H1 (cell line): Measurements from ENCODE around the gene UFD1. TPM values are rescaled to one million over a fixed set of nuclear protein-coding genes. Genes with fewer than 3 reads are reported as not detected.

Experiments used
- CTCF ChIA-PET: fragments of 300-600 bp; sonication (Branson Sonifier 250); formaldehyde crosslinking; loops from one replicate; lab custom pipeline; 2021; ENCODE audit not compliant: partially characterized antibody; lab: Charles Lee
- POLR2A ChIA-PET: fragments of 300-600 bp; sonication (Branson Sonifier 250); formaldehyde crosslinking; loops from one replicate; lab custom pipeline; 2021; ENCODE audit warnings: inconsistent platforms; ENCODE audit not compliant: partially characterized antibody; lab: Charles Lee
- DNase-seq, 2 experiments: peaks; one replicate each; pipeline versions ENCODE4 v3.0.0 to v3.0.0-alpha.2; 2010 to 2022; ENCODE audit warnings: low spot score in 2 of 2, low read depth in 1 of 2, mixed read lengths in 1 of 2
- FAIRE-seq: peaks from 2 replicates; lab custom pipeline; 2011; peaks lifted over from hg19 to GRCh38; lab: Jason Lieb, UNC
- H2AFZ ChIP-seq: 2 replicates; pipeline ENCODE4 v1.8.1; 2012; ENCODE audit warnings: low read length, inconsistent platforms
- H2AK5ac ChIP-seq: 2 replicates; pipeline ENCODE4 v1.6.1; 2013; ENCODE audit warnings: low read depth, low read length
- H2BK120ac ChIP-seq: replicated peaks from 2 replicates; pipeline ENCODE3; 2013; ENCODE audit warnings: low read depth, low read length, inconsistent platforms
- H2BK12ac ChIP-seq: 2 replicates; pipeline ENCODE4 v1.6.1; 2013; ENCODE audit warnings: low read depth, low read length
- H2BK15ac ChIP-seq: 2 replicates; pipeline ENCODE4 v1.6.1; 2013; ENCODE audit warnings: low read length
- H2BK20ac ChIP-seq: 2 replicates; pipeline ENCODE4 v1.6.1; 2013; ENCODE audit warnings: low read length
- H2BK5ac ChIP-seq: 2 replicates; pipeline ENCODE4 v1.6.1; 2013; ENCODE audit warnings: low read depth, low read length
- H3K14ac ChIP-seq: 2 replicates; pipeline ENCODE4 v1.6.1; 2013; ENCODE audit warnings: inconsistent platforms; ENCODE audit not compliant: insufficient read length
- H3K18ac ChIP-seq: 2 replicates; pipeline ENCODE4 v1.6.1; 2013; ENCODE audit warnings: low read length; ENCODE audit errors: extremely low read depth
- H3K23ac ChIP-seq: 2 replicates; pipeline ENCODE4 v1.6.1; 2013; ENCODE audit warnings: inconsistent platforms; ENCODE audit not compliant: insufficient read length
- H3K23me2 ChIP-seq: 2 replicates; pipeline ENCODE4 v1.6.1; 2013; ENCODE audit warnings: low read depth, low read length
- H3K27ac ChIP-seq: 2 replicates; pipeline ENCODE4 v1.6.1; 2011; ENCODE audit warnings: low read depth, low read length, inconsistent platforms
- H3K27me3 ChIP-seq, 4 experiments: replicated peaks in 1 of 4; 1 replicate in 1 of 4; 2 replicates in 3 of 4; pipeline versions ENCODE4 v1.6.1 to v1.8.1; 2011 to 2013; ENCODE audit warnings: low read length in 3 of 4, mild to moderate bottlenecking in 3 of 4, inconsistent platforms in 2 of 4, mixed read lengths in 2 of 4, moderate library complexity in 1 of 4; ENCODE audit not compliant: control insufficient read depth in 3 of 4, insufficient read depth in 3 of 4; ENCODE audit errors: extremely low read depth in 1 of 4
- H3K36me3 ChIP-seq, 4 experiments: 2 replicates each; pipeline versions ENCODE4 v1.6.1 to v1.8.1; 2011 to 2013; ENCODE audit warnings: mild to moderate bottlenecking in 4 of 4, low read length in 3 of 4, moderate library complexity in 2 of 4, control low read depth in 1 of 4, inconsistent platforms in 1 of 4; ENCODE audit not compliant: insufficient read depth in 4 of 4, control insufficient read depth in 2 of 4
- H3K4ac ChIP-seq: replicated peaks from 2 replicates; pipeline ENCODE3; 2013; ENCODE audit warnings: low read length, low read depth, mixed read lengths, inconsistent platforms; ENCODE audit not compliant: insufficient read length
- H3K4me1 ChIP-seq, 4 experiments: replicated peaks in 1 of 4; 1 replicate in 1 of 4; 2 replicates in 3 of 4; pipeline versions ENCODE4 v1.6.1 to v1.8.1; 2011 to 2013; ENCODE audit warnings: low read length in 3 of 4, inconsistent platforms in 2 of 4, mixed read lengths in 1 of 4; ENCODE audit not compliant: insufficient read depth in 4 of 4, control insufficient read depth in 3 of 4
- H3K4me2 ChIP-seq, 2 experiments: 2 replicates each; pipeline versions ENCODE4 v1.6.1 to v1.8.1; 2011 to 2013; ENCODE audit warnings: low read depth in 2 of 2, low read length in 2 of 2, control low read depth in 1 of 2, inconsistent platforms in 1 of 2, mild to moderate bottlenecking in 1 of 2; ENCODE audit not compliant: insufficient read depth in 1 of 2
- H3K4me3 ChIP-seq, 4 experiments: fragments of 200-600, 300-600 bp in 1 of 4; sonication (generic), shearing (Covaris generic), sonication (Bioruptor Twin) in 1 of 4; 2 replicates each; pipeline versions ENCODE4 v1.5.1 to v1.8.1; 2011 to 2016; ENCODE audit warnings: low read length in 4 of 4, low read depth in 3 of 4, control low read depth in 2 of 4, inconsistent platforms in 2 of 4, mild to moderate bottlenecking in 2 of 4, mixed read lengths in 1 of 4, moderate library complexity in 1 of 4; ENCODE audit not compliant: insufficient read depth in 2 of 4; ENCODE audit errors: extremely low read depth in 1 of 4
- H3K56ac ChIP-seq: replicated peaks from 2 replicates; pipeline ENCODE3; 2013; ENCODE audit warnings: low read depth, mild to moderate bottlenecking, mixed read lengths, low read length, inconsistent platforms; ENCODE audit not compliant: insufficient read length
- H3K79me1 ChIP-seq: 2 replicates; pipeline ENCODE4 v1.6.1; 2013; ENCODE audit warnings: low read depth, low read length, control low read depth
- H3K79me2 ChIP-seq, 2 experiments: 2 replicates each; pipeline versions ENCODE4 v1.6.1 to v1.8.1; 2012 to 2013; ENCODE audit warnings: low read length in 2 of 2, mild to moderate bottlenecking in 2 of 2, inconsistent platforms in 1 of 2; ENCODE audit not compliant: insufficient read depth in 2 of 2, control insufficient read depth in 1 of 2
- H3K9ac ChIP-seq, 4 experiments: replicated peaks in 1 of 4; 1 replicate in 1 of 4; 2 replicates in 3 of 4; pipeline versions ENCODE4 v1.6.1 to v1.8.1; 2011 to 2013; ENCODE audit warnings: low read depth in 3 of 4, low read length in 3 of 4, control low read depth in 2 of 4, mild to moderate bottlenecking in 2 of 4, moderate library complexity in 2 of 4, inconsistent platforms in 1 of 4; ENCODE audit errors: extremely low read depth in 1 of 4
- H3K9me3 ChIP-seq, 2 experiments: 2 replicates each; pipeline versions ENCODE4 v1.6.1 to v1.8.1; 2012 to 2013; ENCODE audit warnings: mild to moderate bottlenecking in 2 of 2, moderate library complexity in 2 of 2, control low read depth in 1 of 2, inconsistent platforms in 1 of 2, low read depth in 1 of 2, low read length in 1 of 2, mixed read lengths in 1 of 2; ENCODE audit not compliant: insufficient read depth in 2 of 2
- H4K20me1 ChIP-seq, 2 experiments: replicated peaks in 1 of 2; 2 replicates each; pipeline versions ENCODE3 to v1.8.1; 2011 to 2013; ENCODE audit warnings: inconsistent platforms in 2 of 2, low read length in 2 of 2, mild to moderate bottlenecking in 1 of 2; ENCODE audit not compliant: insufficient read depth in 2 of 2, control insufficient read depth in 1 of 2
- H4K5ac ChIP-seq: 2 replicates; pipeline ENCODE4 v1.6.1; 2013; ENCODE audit warnings: low read length, low read depth, mixed read lengths, inconsistent platforms; ENCODE audit not compliant: insufficient read length
- H4K8ac ChIP-seq: 2 replicates; pipeline ENCODE4 v1.8.0; 2013; ENCODE audit warnings: mild to moderate bottlenecking, moderate library complexity, low read length, inconsistent platforms; ENCODE audit not compliant: insufficient read depth; ENCODE audit errors: extremely low read depth
- H4K91ac ChIP-seq: replicated peaks from 2 replicates; pipeline ENCODE3; 2013; ENCODE audit warnings: low read length, mixed read lengths, inconsistent platforms; ENCODE audit not compliant: insufficient read length
- BACH1 ChIP-seq: IDR thresholded peaks from 2 replicates; pipeline ENCODE4 v1.6.1; 2012; ENCODE audit warnings: low read length, improper control_type of control experiment
- BCL11A ChIP-seq, 2 experiments: IDR thresholded peaks; one replicate each; pipeline ENCODE4 v1.6.1; 2011; ENCODE audit warnings: low read depth in 2 of 2, low read length in 2 of 2, mild to moderate bottlenecking in 2 of 2
- CHD2 ChIP-seq: IDR thresholded peaks from 2 replicates; pipeline ENCODE4 v1.6.1; 2012; ENCODE audit warnings: low read length, improper control_type of control experiment
- GTF2F1 ChIP-seq: IDR thresholded peaks from 2 replicates; pipeline ENCODE4 v1.6.1; 2012; ENCODE audit warnings: low read depth, low read length, improper control_type of control experiment, borderline replicate concordance
- KDM1A ChIP-seq: fragments of 200-600, 300-600 bp; sonication (generic); IDR thresholded peaks from 2 replicates; pipeline ENCODE4 v1.7.1; 2016; ENCODE audit warnings: mild to moderate bottlenecking, low read length, borderline replicate concordance
- KDM4A ChIP-seq: IDR thresholded peaks from one replicate; pipeline ENCODE4 v1.7.1; 2012; ENCODE audit warnings: low read depth, mild to moderate bottlenecking, moderate library complexity, low read length, inconsistent platforms; ENCODE audit not compliant: severe bottlenecking
- KDM5A ChIP-seq: fragments of 200-600 bp; IDR thresholded peaks from 2 replicates; pipeline ENCODE4 v1.7.1; 2012; ENCODE audit warnings: mild to moderate bottlenecking, low read length, inconsistent platforms, mixed read lengths
- MAFK ChIP-seq: IDR thresholded peaks from 2 replicates; pipeline ENCODE4 v1.6.1; 2012; ENCODE audit warnings: low read depth, mild to moderate bottlenecking, improper control_type of control experiment, low read length
- POU5F1 ChIP-seq: IDR thresholded peaks from 2 replicates; pipeline ENCODE4 v1.6.1; 2011; ENCODE audit warnings: low read depth, mild to moderate bottlenecking, low read length, moderate library complexity
- SAP30 ChIP-seq: fragments of 300-600 bp; sonication (generic); IDR thresholded peaks from 2 replicates; pipeline ENCODE4 v1.7.1; 2012; ENCODE audit warnings: low read length, moderate library complexity, mild to moderate bottlenecking, inconsistent platforms; ENCODE audit not compliant: insufficient read depth, insufficient replicate concordance
- SIN3A ChIP-seq, 2 experiments: IDR thresholded peaks in 1 of 2; conservative IDR thresholded peaks in 1 of 2; 2 replicates each; pipeline ENCODE4 v1.6.1; 2011 to 2012; ENCODE audit warnings: low read length in 2 of 2, improper control_type of control experiment in 1 of 2, low read depth in 1 of 2, mild to moderate bottlenecking in 1 of 2
- SRF ChIP-seq: IDR thresholded peaks from 2 replicates; pipeline ENCODE4 v1.6.1; 2011; ENCODE audit warnings: mild to moderate bottlenecking, low read depth, low read length, moderate library complexity
- TAF7 ChIP-seq: optimal IDR thresholded peaks from 2 replicates; pipeline ENCODE3; 2011; ENCODE audit warnings: low read depth, mild to moderate bottlenecking, inconsistent platforms, low read length, moderate library complexity, borderline replicate concordance
- WGBS, 2 experiments: shearing (Covaris generic) in 1 of 2; methylation state at CpG; one replicate each; pipeline versions ENCODE4 v1.1.6 to v1.1.7; 2013 to 2015; ENCODE audit warnings: low lambda C conversion rate in 2 of 2, mixed read lengths in 2 of 2, inconsistent platforms in 1 of 2, low coverage in 1 of 2, missing lambda C conversion rate in 1 of 2; ENCODE audit not compliant: insufficient replicate concordance in 2 of 2, insufficient coverage in 1 of 2, insufficient read length in 1 of 2; ENCODE audit errors: extremely low coverage in 1 of 2, missing lambda C conversion rate in 1 of 2; 5-methylcytosine and 5-hydroxymethylcytosine counted together
- polyA plus RNA-seq, 7 experiments: library from polyadenylated mRNA; depleted of rRNA in 3 of 7; stranded (reverse) in 5 of 7; unstranded in 2 of 7; fragments of >200 nt in 5 of 7; fragments of 200-250 nt in 2 of 7; gene quantifications; 1 replicate in 5 of 7; 2 replicates in 1 of 7; 4 replicates in 1 of 7; pipeline versions ENCODE4 v1.2.1 to v1.2.3, GENCODE V29; 2011 to 2013; ENCODE audit warnings: missing spikeins in 2 of 7, mixed read lengths in 2 of 7
- total RNA-seq: library from RNA; stranded (reverse); fragmentation: NEBNext Ultra II Directional; extraction: Animal tissue kit (Norgen Biotek cat#: 25700); gene quantifications from 2 replicates; pipeline ENCODE4 v1.2.1, GENCODE V29; 2021
- TF ChIP-seq, protein P1 (sequence below): IDR thresholded peaks from 2 replicates; pipeline ENCODE4 v1.6.1; 2012; ENCODE audit warnings: inconsistent platforms

Gene UFD1
- total and polyA plus RNA-seq, 2 of the 8 experiments (the other 6 are each of a cell fraction or from before 2014, with no cell fraction given) = 74.6 to 116 TPM

DNA sequence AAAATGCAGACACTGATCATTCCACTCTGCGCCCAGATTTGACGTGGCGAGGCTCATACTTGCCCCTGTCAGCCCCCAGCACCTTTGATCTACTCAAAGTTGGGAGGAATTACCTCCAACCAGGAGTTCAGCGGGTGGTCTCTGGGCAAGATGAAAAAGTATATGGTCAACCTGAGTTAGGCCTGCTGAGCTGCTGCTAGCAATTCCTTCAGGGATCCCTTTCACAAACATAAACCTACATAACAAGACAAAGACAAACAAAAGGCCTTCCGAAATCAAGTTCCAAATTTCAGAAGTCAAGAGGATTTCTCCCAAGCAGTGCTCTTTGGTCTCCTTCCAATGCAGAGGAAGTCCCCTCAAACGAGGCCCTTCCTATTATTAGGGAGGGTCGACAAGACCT, 24.4 kb upstream of the UFD1 start:
- no peak overlapping the region for H3K23ac ChIP-seq
- H3K9me3 ChIP-seq = no peaks in the 10 kb centered on the region
- H3K9ac ChIP-seq = no peak overlapping the region
- H3K4me3 ChIP-seq = no peak overlapping the region
- no peak overlapping the region for H3K4me2 ChIP-seq
- FAIRE-seq = no peak
- H4K5ac ChIP-seq = no peak overlapping the region
- ChIA-PET POLR2A (interaction anchor here (0.6 to 1.7 kb wide), 6 partner anchors 11 to 126 kb away, joined by 3 to 6 read pairs (median 5); partner anchors contain the start of gene UFD1), CTCF (interaction anchor here (1.0 to 3.6 kb wide), 9 partner anchors 10 to 144 kb away, joined by 3 to 21 read pairs (median 4); no protein-coding TSS in a partner anchor)
- H4K20me1 ChIP-seq = peaks cover 0 to 9% of the 10 kb centered on the region in 2 experiments
- H2BK5ac ChIP-seq = no peak overlapping the region
- H2BK120ac ChIP-seq = no peak overlapping the region
- H2BK15ac ChIP-seq = no peak overlapping the region
- no peak overlapping the region for H3K14ac ChIP-seq
- H3K18ac ChIP-seq = no peak overlapping the region
- no peak overlapping the region for H3K27ac ChIP-seq
- H4K8ac ChIP-seq = no peak overlapping the region
- H2AFZ ChIP-seq = no peak overlapping the region
- no peaks in the 10 kb centered on the region for H3K79me2 ChIP-seq
- no peak overlapping the region for H3K4ac ChIP-seq
- WGBS, 2 experiments = 82% methylated on average over 7 of the region's 7 CpGs; no CpG with 5 or more reads in 1 of the 2 experiments
- H3K79me1 ChIP-seq = no peaks in the 10 kb centered on the region
- H3K23me2 ChIP-seq = no peaks in the 10 kb centered on the region
- H4K91ac ChIP-seq = no peak overlapping the region
- no peaks in the 10 kb centered on the region for H3K27me3 ChIP-seq
- H2BK12ac ChIP-seq = no peak overlapping the region
- H3K36me3 ChIP-seq = peaks cover 5 to 29% (median 17%) of the 10 kb centered on the region in 4 experiments; a peak in 6 of 8 replicates
- H3K4me1 ChIP-seq = no peaks in the 10 kb centered on the region; a peak in 3 of 7 replicates
- DNase-seq = no peak
- H3K56ac ChIP-seq = no peak overlapping the region
- H2BK20ac ChIP-seq = no peak overlapping the region
- H2AK5ac ChIP-seq = no peak overlapping the region
- no peak for TF ChIP-seq BACH1
- no peak for TF ChIP-seq POU5F1
- no peak for TF ChIP-seq SAP30
- TF ChIP-seq, protein P1, sequence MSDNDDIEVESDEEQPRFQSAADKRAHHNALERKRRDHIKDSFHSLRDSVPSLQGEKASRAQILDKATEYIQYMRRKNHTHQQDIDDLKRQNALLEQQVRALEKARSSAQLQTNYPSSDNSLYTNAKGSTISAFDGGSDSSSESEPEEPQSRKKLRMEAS = no peak
- no peak for TF ChIP-seq MAFK
- TF ChIP-seq GTF2F1 = no peak
- TF ChIP-seq SIN3A (conservative IDR thresholded peaks at IDR 0.05 in 1 of 2, IDR thresholded peaks at IDR 0.05 in 1 of 2; ENCODE audit: low read depth in 1 of 2, low read length in 2 of 2) = no peak
- TF ChIP-seq TAF7 = no peak
- no peak for TF ChIP-seq SRF
- TF ChIP-seq CHD2 = no peak
- no peak for TF ChIP-seq KDM4A
- no peak for TF ChIP-seq KDM5A
- TF ChIP-seq KDM1A = no peak
- TF ChIP-seq BCL11A (IDR thresholded peaks at IDR 0.05; ENCODE audit: low read depth in 2 of 2, low read length in 2 of 2) = no peak
